HepG2 (cell line): ENCODE measurements around the gene TBX19. TPM values are rescaled to one million over a fixed set of nuclear protein-coding genes. Genes with fewer than 3 reads are reported as not detected.
"Not testable (repeated sequence)": the region's sequence is repeated elsewhere in the genome, so short reads cannot be mapped to it uniquely, and the experiment has no call there.

ENCODE experiments used
- ARID4A ChIP-seq: sonication (generic); formaldehyde crosslinking; IDR thresholded peaks from 2 replicates; pipeline ENCODE4 v1.5.0; 2020; ENCODE audit warnings: mild to moderate bottlenecking, missing genetic modification reagents, borderline replicate concordance
- CSRNP1 ChIP-seq: sonication (generic); formaldehyde crosslinking; IDR thresholded peaks from 2 replicates; pipeline ENCODE4 v1.8.1; 2023; ENCODE audit warnings: mild to moderate bottlenecking, missing genetic modification reagents
- FOXA1 ChIP-seq, 2 experiments: fragments of 450-650 bp in 1 of 2; sonication (generic) in 1 of 2; formaldehyde crosslinking in 1 of 2; IDR thresholded peaks; 2 replicates each; pipeline versions ENCODE4 v1.4.0 to v1.6.1; 2016 to 2020; ENCODE audit warnings: missing genetic modification reagents in 1 of 2
- FOXO1 ChIP-seq: sonication (generic); formaldehyde crosslinking; IDR thresholded peaks from 2 replicates; pipeline ENCODE4 v1.4.0; 2020; ENCODE audit warnings: missing genetic modification reagents
- HNRNPLL ChIP-seq: fragments of 200-400 bp; formaldehyde crosslinking; IDR thresholded peaks from 2 replicates; pipeline ENCODE4 v1.6.1; 2017; ENCODE audit warnings: mild to moderate bottlenecking, low read depth, low read length; ENCODE audit not compliant: poor library complexity, severe bottlenecking
- KAT7 ChIP-seq: IDR thresholded peaks from 2 replicates; pipeline ENCODE4 v1.6.1; 2018; ENCODE audit warnings: borderline replicate concordance, missing compliant biosample characterization
- KLF6 ChIP-seq: IDR thresholded peaks from 2 replicates; pipeline ENCODE4 v1.8.0; 2016; ENCODE audit warnings: missing biosample characterization, missing genetic modification reagents
- NR2F6 ChIP-seq, 2 experiments: IDR thresholded peaks; 2 replicates each; pipeline ENCODE4 v1.6.1; 2016; ENCODE audit warnings: antibody characterized with exemption in 1 of 2, mild to moderate bottlenecking in 1 of 2
- SP1 ChIP-seq, 2 experiments: fragments of 450-650 bp in 1 of 2; sonication (generic) in 1 of 2; formaldehyde crosslinking in 1 of 2; IDR thresholded peaks; 2 replicates each; pipeline versions ENCODE4 v1.4.0 to v1.6.1; 2016 to 2020; ENCODE audit warnings: missing genetic modification reagents in 1 of 2
- THAP11 ChIP-seq: IDR thresholded peaks from 2 replicates; pipeline ENCODE4 v1.6.1; 2016; ENCODE audit warnings: missing biosample characterization, missing genetic modification reagents
- UBTF ChIP-seq: sonication (generic); formaldehyde crosslinking; IDR thresholded peaks from 2 replicates; pipeline ENCODE4 v1.4.0; 2020; ENCODE audit warnings: mild to moderate bottlenecking, missing genetic modification reagents
- YEATS4 ChIP-seq: sonication (generic); formaldehyde crosslinking; IDR thresholded peaks from 2 replicates; pipeline ENCODE4 v1.4.0; 2020; ENCODE audit warnings: missing genetic modification reagents, borderline replicate concordance
- ZMYM4 ChIP-seq: sonication (generic); formaldehyde crosslinking; IDR thresholded peaks from 2 replicates; pipeline ENCODE4 v1.8.1; 2023; ENCODE audit warnings: mild to moderate bottlenecking, missing genetic modification reagents
- polyA plus RNA-seq, 8 experiments: library from polyadenylated mRNA; depleted of rRNA in 3 of 8; stranded (reverse) in 7 of 8; unstranded in 1 of 8; fragments of >200 nt; fragmentation: Illumina TruSeq in 4 of 8; extraction: Trizol in 4 of 8; gene quantifications; 2 replicates each; pipeline versions ENCODE4 v1.2.1 to v1.2.3, GENCODE V29; 2011 to 2016; ENCODE audit warnings: low read depth in 4 of 8, missing spikeins in 1 of 8, mixed read lengths in 1 of 8; ENCODE audit not compliant: insufficient read depth in 1 of 8
- total RNA-seq, 5 experiments: library from RNA; depleted of rRNA; stranded (reverse); fragments of >200 nt; fragmentation: Illumina TruSeq; extraction: Trizol; gene quantifications; 2 replicates each; pipeline ENCODE4 v1.2.3, GENCODE V29; 2016; ENCODE audit warnings: low read depth in 1 of 5
- TF ChIP-seq, protein P1 (sequence below): sonication (generic); formaldehyde crosslinking; conservative IDR thresholded peaks from 2 replicates; pipeline ENCODE4 v1.8.0; 2022; ENCODE audit warnings: mild to moderate bottlenecking, moderate library complexity, missing genetic modification reagents
- TF ChIP-seq, protein P2 (sequence below): sonication (generic); formaldehyde crosslinking; IDR thresholded peaks from 2 replicates; pipeline ENCODE4 v1.5.0; 2020; ENCODE audit warnings: missing genetic modification reagents

The TBX19 gene
- total and polyA plus RNA-seq, 2 of the 13 experiments (the other 11 are each of a cell fraction or from before 2014, with no cell fraction given), result 0.31 to 1.4 TPM

DNA sequence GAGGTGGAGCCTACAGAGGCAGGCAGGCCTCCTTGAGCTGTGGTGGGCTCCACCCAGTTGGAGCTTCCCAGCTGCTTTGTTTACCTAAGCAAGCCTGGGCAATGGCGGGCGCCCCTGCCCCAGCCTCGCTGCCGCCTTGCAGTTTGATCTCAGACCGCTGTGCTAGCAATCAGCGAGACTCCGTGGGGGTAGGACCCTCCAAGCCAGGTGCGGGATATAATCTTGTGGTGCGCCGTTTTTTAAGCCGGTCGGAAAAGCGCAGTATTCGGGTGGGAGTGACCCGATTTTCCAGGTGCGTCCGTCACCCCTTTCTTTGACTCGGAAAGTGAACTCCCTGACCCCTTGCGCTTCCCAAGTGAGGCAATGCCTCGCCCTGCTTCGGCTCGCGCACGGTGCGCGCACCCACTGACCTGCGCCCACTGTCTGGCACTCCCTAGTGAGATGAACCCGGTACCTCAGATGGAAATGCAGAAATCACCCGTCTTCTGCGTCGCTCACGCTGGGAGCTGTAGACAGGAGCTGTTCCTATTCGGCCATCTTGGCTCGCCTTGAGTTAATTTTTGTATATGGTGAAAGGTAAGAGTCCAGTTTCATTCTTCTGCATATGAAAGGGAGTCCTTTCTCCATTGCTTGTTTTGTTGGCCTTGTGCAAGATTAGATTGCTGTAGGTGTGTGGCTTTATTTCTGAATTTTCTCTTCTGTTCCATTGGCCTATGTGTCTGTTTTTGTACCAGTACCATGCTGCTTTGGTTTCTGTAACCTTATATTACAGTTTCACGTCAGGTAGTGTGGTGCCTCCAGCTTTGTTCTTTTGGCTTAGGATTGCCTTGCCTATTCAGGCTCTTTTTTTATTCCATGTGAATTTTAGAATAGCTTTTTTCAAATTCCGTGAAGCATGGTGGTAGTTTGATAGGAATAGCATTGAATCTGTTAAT lies 73.9 kb downstream of the TBX19 start (continued):
- TF ChIP-seq, protein P1, sequence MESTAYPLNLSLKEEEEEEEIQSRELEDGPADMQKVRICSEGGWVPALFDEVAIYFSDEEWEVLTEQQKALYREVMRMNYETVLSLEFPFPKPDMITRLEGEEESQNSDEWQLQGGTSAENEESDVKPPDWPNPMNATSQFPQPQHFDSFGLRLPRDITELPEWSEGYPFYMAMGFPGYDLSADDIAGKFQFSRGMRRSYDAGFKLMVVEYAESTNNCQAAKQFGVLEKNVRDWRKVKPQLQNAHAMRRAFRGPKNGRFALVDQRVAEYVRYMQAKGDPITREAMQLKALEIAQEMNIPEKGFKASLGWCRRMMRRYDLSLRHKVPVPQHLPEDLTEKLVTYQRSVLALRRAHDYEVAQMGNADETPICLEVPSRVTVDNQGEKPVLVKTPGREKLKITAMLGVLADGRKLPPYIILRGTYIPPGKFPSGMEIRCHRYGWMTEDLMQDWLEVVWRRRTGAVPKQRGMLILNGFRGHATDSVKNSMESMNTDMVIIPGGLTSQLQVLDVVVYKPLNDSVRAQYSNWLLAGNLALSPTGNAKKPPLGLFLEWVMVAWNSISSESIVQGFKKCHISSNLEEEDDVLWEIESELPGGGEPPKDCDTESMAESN (CRISPR knock-in tag), result peak; percentile 37; the same call in 1 of the 2 replicates
- TF ChIP-seq, protein P2, sequence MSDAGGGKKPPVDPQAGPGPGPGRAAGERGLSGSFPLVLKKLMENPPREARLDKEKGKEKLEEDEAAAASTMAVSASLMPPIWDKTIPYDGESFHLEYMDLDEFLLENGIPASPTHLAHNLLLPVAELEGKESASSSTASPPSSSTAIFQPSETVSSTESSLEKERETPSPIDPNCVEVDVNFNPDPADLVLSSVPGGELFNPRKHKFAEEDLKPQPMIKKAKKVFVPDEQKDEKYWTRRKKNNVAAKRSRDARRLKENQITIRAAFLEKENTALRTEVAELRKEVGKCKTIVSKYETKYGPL (CRISPR knock-in tag), result 0 out of 2 replicates have a peak, but pooled peaks have one; percentile 18
- 0 out of 2 replicates have a peak, but pooled peaks have one; percentile 18 for TF ChIP-seq FOXA1 (IDR thresholded peaks at IDR 0.05)
- peak; percentile 89 for TF ChIP-seq FOXA1 (CRISPR knock-in tag; IDR thresholded peaks at IDR 0.05)
- TF ChIP-seq KAT7, result peak; percentile 65; the same call in 1 of the 2 replicates
- not testable (repeated sequence) for TF ChIP-seq SP1, NR2F6 (IDR thresholded peaks at IDR 0.05)
- peak; percentile 32; the same call in 1 of the 2 replicates for TF ChIP-seq SP1 (CRISPR knock-in tag; IDR thresholded peaks at IDR 0.05)
- peak; percentile 70 for TF ChIP-seq YEATS4
- peak; percentile 37 for TF ChIP-seq NR2F6 (CRISPR knock-in tag; IDR thresholded peaks at IDR 0.05)
- TF ChIP-seq ZMYM4 (CRISPR knock-in tag), result 0 out of 2 replicates have a peak, but pooled peaks have one; percentile 33
- TF ChIP-seq FOXO1 (CRISPR knock-in tag), result peak; percentile 31; the same call in 1 of the 2 replicates
- TF ChIP-seq CSRNP1 (CRISPR knock-in tag), result 0 out of 2 replicates have a peak, but pooled peaks have one; percentile 46
- TF ChIP-seq KLF6 (CRISPR knock-in tag), result peak; percentile 64; the same call in 1 of the 2 replicates
- TF ChIP-seq UBTF (CRISPR knock-in tag), result peak; percentile 35; the same call in 1 of the 2 replicates
- peak; percentile 49; the same call in 1 of the 2 replicates for TF ChIP-seq ARID4A (CRISPR knock-in tag)
- peak; percentile 57 for TF ChIP-seq HNRNPLL
- 0 out of 2 replicates have a peak, but pooled peaks have one; percentile 22 for TF ChIP-seq THAP11 (CRISPR knock-in tag)
